CD4-positive, alpha-beta T cell treated with Interleukin-6 at 100 ng/mL for 8 hours (primary cell): ENCODE results near the gene CRABP2.

Experiments
- DNase-seq: peaks from one replicate; pipeline ENCODE4 v3.0.0-alpha.2; 2020; ENCODE audit warnings: mixed read lengths, low spot score

Gene CRABP2

GRCh38 chr1:156690675-156691036, 14.7 kb downstream of the CRABP2 start:
- no peak for DNase-seq

GRCh38 chr1:156689953-156690674, 15.3 kb downstream of the CRABP2 start:
- DNase-seq: no peak

GRCh38 chr1:156689035-156689952, 16.1 kb downstream of the CRABP2 start:
- DNase-seq: peak; percentile 76

- peak; percentile 18 for DNase-seq
These were observed 21.1 kb downstream of the CRABP2 start for GRCh38 chr1:156684227-156684782.

- no peak for DNase-seq
These were observed 23.1 kb downstream of the CRABP2 start for GRCh38 chr1:156682166-156682890.

GRCh38 chr1:156681196-156681960, 24.0 kb downstream of the CRABP2 start:
- no peak for DNase-seq

- no peak for DNase-seq
These were observed 25.3 kb downstream of the CRABP2 start for GRCh38 chr1:156680056-156680455.

- peak; percentile 25 for DNase-seq
These were observed 27.5 kb downstream of the CRABP2 start for GRCh38 chr1:156677616-156678596.

- no peak for DNase-seq
These were observed 28.4 kb downstream of the CRABP2 start, which contains the start of gene NES for GRCh38 chr1:156676820-156677615. Gene NES (minus strand): TSS chr1:156677407. CDS start chr1:156677264, 143 bp downstream.

GRCh38 chr1:156676114-156676819, 29.1 kb downstream of the CRABP2 start:
- DNase-seq: no peak

GRCh38 chr1:156675210-156676113, 29.9 kb downstream of the CRABP2 start:
- no peak for DNase-seq

- no peak for DNase-seq
These were observed 31.8 kb downstream of the CRABP2 start for GRCh38 chr1:156673387-156674121.

GRCh38 chr1:156671804-156672203, 33.6 kb downstream of the CRABP2 start:
- DNase-seq: no peak

- DNase-seq: no peak
These were observed 34.6 kb downstream of the CRABP2 start for GRCh38 chr1:156670791-156671190.

- no peak for DNase-seq
These were observed 35.0 kb downstream of the CRABP2 start for GRCh38 chr1:156670359-156670758.

GRCh38 chr1:156669794-156670193, 35.6 kb downstream of the CRABP2 start:
- no peak for DNase-seq
